Myocyte (in vitro differentiated cells): ENCODE measurements around the gene MYO7B. TPM values are rescaled to one million over a fixed set of nuclear protein-coding genes. Genes with fewer than 3 reads are reported as not detected.
A peak's percentile ranks its signal among the peaks of the same experiment; 100 is the strongest.

Experiments used
- DNase-seq: peaks from one replicate; pipeline ENCODE4 v3.0.0-alpha.2; 2012; ENCODE audit warnings: low read depth
- total RNA-seq: library from RNA; depleted of rRNA; stranded (reverse); fragments of >200 nt; gene quantifications from 2 replicates; pipeline ENCODE4 v1.2.3, GENCODE V29; 2014

MYO7B gene
- total RNA-seq, 1 donor from 2014 or later = not detected

DNA sequence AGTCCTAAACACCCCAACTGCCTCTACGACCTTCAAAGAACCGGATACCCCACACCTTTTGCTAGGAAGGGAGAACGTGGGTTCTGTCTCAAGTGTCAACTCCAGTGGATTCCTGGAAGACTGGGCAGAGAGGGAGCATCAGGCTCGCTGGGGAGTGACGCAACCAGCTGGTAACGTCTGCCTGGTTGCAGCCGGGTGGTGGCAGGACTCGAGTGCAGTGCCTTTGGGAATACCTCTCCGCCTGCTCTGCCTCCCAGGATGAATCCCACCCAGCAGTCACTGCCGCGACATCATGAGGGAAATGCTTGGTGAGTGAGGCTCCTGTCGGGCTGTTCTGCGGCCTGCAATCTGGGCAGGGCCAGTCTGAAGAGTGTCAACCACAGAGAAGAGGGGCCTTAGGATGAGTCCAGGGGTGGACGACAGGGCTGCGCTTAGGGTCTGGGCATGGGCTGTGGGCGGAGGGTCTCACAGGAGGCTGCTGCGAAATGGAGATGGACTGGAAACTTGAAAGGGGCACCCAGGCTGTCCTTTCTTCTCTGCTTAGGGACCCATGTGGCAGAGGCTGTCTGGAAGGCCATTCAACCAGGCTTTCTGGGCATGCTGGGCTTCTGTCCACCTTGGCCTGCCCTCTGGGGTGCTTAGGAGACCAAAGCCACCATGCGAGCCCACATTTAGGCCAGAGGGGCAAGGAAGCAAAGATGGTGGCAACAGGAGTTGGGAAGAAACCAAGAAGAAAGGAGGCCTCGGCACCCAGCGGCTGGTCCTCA is 123.3 kb downstream of the MYO7B start:
- peak; percentile 44 for DNase-seq

DNA sequence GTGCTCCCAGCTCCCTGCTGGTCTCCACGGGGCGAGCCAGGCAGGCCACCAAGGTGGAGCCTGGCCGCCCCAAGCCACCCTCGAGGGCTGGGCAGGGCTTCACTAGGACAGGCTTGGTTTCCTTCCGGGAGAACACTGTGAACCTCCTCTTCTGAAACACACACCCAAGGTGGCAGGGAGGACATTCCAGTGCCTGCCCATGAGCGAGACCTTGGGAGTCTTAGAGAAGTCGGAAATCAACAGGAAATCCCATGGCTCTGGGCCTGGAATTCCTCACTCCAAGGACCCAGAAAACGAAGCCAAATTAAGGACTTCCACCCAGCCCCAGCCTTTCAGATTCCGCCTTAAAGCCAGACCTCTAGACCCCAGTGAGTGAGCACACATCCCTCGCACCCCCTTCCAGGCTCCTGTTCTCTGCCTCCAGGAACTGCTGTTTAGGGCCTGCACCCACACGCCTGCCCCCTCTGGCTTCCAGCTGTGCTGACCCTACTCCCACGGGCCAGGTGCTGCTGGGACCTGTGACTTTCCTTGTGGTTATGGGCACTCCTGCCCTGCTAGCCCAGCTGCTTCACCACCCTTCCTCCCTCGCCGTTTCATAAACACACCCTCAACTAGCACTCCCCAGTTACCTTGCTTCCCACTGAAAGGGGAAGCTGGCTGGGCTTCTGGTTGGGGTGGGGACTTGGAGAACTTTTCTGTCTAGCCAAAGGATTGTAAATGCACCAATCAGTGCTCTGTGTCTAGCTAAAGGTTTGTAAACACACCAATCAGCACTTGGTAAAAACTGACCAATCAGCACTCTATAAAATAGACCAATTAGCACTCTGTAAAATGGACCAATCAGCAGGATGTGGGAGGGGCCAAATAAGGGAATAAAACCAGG is 124.2 kb downstream of the MYO7B start:
- no peak for DNase-seq

DNA sequence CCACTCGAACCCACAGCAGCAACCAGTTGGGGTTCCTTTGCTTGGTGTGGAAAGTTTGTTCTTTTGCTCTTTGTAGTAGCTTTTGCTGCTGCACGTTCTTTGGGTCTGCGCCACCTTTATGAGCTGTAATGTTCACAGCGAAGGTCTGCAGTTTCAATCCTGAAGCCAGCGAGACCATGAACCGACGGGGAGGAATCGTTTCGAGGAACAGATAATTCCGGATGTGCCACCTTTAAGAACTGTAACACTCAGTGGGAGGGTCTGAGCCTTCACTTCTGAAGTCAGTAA is 124.8 kb downstream of the MYO7B start:
- no peak for DNase-seq

DNA sequence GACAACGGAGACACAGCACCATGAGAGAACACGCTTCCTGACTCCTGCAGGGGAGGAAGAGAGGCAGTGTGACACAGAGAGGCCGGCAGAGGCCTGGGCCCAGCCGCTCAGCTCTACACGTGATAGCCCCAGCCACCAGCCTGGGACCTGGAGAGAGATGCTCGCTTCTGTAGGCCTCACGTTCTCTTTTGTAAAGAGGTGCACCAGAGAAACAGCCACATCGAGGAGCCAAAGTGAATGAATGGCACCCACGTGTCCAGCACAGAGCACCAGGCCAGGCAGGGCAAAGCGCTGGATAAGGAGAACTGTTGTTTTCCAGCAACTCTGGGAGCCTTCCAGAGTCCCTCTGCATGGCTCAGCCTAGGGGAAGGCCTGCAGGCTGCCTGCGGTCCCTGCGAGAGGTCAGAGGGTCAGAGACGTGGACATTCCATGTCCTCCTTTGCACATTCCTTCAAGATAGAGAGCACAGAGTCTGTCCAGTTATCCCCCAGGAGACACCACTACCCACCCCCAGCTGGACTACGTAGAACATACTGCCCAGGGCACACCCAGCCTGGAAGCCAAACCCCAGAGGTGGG is 125.7 kb downstream of the MYO7B start:
- DNase-seq = peak; percentile 52

DNA sequence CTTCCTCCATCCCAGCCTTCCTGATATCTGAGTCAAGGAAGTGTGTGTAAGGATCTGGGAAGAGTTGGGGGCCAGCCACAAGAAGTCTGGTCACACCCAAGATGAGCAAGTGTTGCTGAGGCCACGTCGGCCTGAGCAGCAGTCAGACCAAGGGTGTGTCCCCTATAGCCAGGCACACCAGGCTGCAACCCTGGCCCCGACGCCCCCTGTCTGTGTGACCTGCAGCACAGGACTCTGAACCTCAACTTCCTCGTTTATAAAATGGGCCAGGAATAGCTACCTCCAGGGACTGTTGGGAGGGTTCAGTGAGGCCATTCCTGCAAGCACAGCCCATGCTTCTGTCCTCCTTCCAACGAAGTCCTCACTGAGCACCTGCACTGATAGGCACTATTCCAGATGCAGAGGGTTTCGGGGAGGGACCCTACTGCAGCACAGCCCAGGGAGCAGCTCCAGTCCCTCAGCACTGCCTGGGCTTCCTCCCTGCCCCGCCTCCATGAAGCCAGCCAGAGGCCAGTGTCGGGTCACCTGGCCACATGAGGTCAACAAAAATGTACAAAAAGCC is 126.5 kb downstream of the MYO7B start:
- peak; percentile 41 for DNase-seq

DNA sequence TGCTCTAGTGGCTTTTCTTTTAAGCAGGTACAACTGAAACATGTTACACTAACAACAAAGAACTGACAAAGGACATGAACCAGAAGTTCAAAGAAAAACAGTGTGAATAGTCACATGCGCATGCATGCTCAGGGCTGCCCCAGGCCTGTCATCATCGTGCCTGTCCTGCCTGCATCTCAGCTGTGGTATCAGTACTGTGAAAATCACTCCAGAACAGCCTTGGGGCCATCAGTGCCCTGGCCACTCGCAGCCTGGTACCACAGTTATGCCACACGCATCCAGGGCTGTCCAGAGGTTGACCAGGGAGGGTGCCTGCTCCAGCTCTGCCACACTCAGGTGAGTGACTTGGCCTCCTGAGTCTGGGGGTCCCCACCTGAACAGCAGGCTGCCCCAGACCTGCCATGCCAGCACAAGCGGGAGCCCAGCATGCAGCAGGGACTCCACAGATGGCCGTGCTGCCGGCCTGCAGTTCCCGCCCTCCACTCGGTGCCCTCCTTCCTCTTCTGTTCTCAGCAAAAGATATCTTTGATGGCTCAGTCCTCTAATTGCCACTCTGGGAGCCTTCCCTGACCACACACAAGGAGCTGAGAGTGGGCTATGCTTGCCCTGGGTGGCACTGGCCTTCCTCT is 127.6 kb downstream of the MYO7B start:
- no peak for DNase-seq

DNA sequence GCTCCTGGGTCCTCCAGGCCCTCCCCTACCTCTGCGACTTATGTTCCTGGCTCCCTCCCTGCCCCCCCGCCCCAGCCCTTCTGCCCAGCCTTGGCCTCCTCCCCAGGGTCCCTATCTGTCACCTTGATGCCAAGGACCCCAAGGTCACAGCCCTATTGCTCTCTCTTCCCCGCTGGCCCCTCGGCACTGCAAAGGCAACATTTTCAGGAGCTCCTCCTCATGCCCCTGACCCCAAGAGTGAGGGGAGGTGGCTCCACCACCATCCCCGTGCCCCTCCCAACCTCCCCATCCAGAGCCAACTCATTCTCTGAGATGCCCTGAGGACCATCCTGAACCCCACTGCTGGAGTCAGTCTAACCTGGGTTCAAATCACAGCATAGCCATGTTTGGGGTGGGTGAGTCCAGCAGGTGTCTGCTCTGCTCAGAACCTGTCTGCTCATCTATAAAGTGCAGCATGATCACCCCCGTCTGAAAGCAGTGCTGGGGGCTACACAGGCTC is 128.1 kb downstream of the MYO7B start:
- no peak for DNase-seq

DNA sequence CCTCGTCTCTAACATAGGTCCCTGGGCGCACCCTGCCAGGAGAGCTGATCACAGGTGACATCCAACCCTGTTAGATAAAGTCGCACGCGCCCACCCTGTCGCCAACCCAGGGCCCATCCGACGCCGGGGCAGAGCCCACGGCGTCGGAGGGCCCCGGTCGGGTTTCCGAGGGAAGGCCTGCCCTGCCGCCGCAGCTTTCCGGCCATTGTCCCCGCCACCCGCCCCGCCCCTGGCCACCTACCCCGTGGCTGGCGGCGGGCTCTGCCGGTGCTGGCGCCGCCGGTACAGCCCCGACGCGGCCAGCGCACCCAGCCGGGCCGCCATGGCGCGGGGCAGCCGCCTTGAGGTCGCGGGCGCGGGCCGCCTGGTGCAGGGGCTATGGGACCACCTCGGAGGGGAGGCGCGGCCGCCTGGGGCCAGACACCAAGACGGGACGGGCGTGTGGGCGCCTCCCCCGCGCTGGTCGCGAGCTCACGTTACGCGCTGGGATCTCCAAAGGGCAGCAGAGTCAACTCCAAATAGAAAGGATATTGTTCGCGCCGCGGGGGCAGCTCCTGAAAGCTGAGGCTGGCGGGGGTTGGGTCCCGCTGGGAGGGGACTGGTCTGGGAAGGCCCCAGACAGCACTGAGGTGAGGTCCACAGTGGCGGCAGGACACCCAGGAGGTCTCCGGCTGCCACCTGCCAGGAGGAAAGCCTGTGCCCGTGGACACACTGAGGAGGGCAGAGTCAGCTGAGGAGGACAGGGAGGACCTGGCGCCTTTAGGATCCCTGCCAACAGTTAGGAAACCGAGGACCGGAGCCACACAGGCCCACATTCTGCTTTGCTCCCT is 128.8 kb downstream of the MYO7B start:
- DNase-seq = no peak

DNA sequence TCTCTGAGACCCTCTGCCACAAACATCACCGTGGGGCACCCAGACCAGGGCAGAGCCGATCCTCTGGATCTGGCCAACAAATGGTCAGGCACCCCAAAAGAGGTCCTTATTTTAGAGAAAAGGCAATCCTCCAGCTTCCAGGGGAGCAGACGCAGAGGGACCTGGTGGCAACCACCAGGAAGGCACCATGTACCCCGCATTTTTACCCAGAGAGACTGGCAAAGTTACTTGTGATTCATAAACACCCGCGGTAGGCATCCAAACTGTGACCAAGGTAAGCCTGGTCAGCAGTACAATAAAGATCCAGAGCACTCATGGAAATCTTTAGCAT is 129.4 kb downstream of the MYO7B start:
- no peak for DNase-seq

DNA sequence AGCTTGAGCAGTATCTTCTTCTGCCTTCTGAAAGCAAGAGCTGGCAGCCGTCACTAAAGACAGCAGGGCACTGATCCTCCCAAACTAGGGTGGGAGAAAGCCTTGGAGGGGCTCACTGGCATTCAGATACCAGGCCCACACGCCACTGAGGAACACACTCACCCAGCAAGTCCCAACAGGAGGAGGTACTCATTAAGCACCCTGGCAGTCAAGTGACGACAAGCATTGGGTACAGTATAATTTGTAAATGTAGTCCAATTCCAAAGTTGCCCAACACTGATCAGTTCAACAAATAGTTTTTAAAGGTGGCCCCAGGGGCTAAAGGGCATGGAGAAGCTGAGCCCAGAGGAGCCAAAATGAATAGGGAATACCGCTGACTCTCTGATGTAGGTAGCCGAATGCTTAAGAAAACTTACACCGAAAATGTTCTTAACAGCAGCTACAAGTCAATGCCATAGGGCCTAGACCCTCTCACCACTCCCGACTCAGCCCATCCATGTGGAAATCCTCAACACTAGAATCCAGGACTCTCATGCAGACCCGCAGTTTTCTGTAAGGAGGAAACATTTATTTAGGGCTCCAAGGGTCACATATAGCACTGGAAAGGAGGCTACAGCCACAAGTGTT is 129.9 kb downstream of the MYO7B start:
- no peak for DNase-seq

DNA sequence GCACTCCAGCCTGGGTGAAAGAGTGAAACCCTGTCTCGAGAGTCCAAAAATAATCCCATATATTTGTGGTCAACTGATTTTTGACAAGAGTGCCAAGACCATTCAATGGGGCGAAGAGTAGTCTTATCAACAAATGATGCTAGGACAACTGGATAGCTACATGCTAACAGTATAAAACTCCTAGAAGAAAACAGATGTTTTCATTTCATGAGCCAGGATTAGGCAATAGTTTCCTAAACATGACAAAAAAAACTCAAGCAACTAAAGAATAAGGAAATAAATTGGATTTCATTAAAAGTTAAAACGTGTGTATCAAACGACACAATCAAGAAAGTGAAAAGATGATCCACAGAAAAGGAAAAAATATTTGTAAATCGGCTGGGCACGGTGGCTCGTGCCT is 133.6 kb downstream of the MYO7B start:
- no peak for DNase-seq

DNA sequence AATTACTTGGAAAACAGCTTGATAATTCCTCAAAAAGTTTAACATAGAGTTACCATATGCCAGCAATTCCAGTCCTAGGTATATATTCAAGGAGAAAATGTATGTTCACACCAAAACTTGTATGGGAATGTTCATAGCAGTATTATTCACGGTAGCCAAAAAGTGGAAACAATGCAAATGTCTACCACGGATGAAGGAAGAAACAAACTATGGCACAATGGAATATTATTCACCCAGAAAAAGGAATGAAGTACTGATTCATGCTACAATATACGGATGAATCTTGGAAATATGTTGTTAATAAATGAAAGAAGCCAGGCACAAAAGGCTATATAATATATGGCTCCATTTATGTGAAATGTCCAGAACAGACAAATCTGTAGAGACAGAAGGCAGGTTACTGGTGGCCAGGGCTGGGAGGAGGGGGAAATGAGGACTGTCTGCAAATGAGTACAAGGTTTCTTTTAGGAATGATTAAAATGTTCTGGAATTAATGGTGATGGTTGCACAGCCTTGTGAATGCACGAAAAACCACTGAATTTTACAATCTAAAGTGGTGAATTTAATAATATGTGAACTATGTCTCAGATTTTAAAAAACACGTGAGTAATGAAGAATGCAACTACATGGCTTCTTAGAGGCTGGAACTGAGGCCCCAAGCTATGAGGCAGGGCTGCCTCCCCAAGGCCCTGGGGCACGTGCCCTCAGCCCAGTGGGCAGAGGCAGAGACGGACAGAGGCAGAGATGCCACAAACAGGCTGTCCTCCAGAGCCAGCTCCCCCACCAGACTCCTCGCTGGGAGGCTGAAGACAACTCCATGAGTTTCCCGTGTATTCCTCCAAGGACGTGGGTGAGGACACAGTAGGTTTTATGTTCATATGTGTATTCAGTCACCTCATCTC is 134.8 kb downstream of the MYO7B start:
- no peak for DNase-seq

DNA sequence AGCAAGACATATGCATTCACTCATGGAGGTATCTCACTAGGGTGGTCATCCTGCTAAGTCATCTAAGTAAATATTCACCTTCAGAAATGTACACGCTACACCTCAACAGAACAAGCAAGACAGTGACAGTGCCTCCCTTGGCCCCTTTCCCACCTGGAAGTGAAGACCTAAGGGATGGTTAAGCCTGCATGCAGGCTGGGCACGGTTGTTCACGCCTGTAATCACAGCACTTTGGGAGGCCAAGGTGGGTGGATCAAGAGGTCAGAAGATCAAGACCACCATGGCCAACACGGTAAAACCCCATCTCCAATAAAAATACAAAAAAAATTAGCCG is 135.4 kb downstream of the MYO7B start:
- no peak for DNase-seq

DNA sequence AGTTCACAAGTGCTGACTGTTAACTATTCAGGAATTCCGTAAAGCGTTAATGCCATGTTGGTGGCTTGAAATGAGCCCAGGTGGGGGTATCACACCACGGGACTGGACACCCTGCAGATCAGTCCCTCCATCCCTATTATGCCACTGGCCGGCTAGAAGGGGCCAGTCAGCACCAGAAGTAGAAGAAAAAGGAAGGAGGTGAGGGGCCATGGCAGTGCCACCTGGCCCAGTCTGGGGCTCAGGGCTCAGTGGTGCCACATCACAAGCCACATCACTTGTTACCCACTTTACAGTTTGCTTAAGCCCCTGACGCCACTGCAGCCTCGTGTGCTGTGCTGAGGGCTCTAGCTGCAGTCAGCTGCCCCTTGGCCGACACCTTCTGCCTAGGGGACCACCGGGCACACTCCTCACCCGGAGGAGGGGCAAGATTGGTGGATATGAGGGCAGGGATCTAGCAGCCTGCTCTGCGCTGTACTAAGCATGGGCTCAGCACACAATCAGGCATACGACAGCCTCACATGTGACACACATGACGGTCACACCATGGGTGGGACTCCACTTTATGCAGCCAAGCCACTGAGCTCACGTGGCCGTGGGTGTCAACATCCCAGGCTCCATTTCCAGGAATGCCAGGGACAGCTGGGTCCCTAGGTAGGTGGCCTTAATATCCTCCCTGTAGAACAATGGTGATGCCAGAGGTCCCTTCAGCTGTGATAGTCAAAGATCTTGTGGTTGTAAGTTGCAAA is 136.2 kb downstream of the MYO7B start:
- peak; percentile 43 for DNase-seq

DNA sequence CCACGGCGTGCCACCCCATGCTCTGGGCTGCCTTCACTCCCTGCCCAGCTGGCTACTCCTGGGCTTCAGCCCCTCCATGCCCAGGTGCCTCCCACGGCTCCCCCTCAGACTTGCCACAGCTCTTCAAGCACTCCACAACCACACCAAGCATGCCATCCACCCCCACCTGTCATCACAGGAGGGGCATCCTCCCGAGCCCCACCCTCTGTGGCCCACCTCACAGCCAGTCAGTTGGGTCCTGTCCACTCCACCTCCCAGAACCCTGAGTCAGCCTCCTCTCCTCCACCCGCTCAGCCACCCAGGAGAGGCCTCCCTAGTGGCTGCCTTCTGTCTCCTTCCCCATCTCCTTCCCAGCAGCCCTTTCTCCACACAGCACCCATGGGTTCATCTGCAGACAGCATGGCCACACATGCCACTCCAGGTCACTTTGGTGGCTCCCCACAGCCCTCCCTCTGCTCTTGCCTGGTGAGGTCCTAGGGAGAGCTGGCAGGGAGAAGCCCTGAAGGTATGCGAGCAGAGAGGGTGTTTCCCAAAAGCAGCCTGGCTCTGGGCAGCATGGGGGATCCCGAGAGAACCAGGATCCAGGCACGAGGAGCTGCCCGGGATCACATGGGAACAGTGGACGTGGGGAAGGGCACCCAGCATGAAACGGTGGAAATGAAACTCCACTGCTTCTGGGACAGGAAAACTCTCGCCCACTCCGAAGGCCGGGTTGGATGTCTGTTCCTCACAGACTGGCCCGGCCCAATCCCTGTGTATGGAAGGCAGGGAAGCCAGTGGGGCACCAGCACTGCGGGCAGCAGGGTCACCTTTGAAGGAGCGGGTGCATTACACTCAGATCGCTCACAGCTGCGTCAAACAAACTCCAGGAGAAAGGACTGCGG is 137.1 kb downstream of the MYO7B start:
- DNase-seq = no peak

DNA sequence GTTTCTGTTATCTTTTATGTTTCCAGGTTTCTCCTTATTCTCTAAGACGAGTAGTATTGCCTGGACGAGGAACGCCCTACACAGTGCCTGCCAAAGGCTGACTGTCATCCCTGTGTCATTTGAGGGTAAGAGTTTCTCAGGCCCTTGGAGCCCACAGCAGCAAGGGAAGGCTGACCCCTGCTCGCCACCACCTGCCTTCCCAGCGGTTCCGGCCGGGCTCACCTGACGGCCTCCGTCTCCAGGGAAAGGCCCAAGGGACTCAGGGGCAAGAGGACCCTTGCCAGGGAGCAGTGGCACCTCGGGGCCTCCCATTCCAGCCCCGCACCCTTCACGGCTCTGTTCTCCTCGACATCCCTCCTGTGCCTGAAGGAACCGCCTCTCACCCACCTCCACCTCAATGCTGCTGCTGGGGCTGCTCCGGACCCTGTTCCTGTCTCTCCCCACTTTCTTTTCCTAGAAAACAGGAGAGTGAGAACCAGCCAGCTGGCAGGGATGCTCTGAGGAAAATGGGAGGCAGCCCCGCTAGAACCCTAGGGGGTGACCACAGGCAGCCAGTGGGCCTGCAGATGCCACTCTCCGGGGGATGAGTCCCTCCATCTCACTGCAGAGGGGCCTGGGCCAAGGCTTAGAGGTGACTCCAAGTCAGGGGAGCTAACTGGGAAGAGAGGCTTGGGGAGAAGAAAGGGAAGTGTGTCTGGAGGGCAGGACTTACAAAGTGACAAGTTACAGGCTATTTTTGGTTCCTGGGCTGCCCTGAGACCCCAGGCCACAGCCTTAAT is 138.0 kb downstream of the MYO7B start:
- DNase-seq = no peak
